HepG2 (cell line): ENCODE data around the gene SLC39A2. TPM values are rescaled to one million over a fixed set of nuclear protein-coding genes. Genes with fewer than 3 reads are reported as not detected.
A peak's percentile ranks its signal among the peaks of the same experiment; 100 is the strongest.

Source experiments
- BHLHE40 ChIP-seq: IDR thresholded peaks from 2 replicates; pipeline ENCODE4 v1.6.1; 2011; ENCODE audit warnings: low read length, improper control_type of control experiment
- BRCA1 ChIP-seq: sonication (generic); formaldehyde crosslinking; IDR thresholded peaks from 2 replicates; pipeline ENCODE4 v1.4.0; 2020; ENCODE audit warnings: missing genetic modification reagents
- CAMTA2 ChIP-seq: sonication (generic); formaldehyde crosslinking; IDR thresholded peaks from 2 replicates; pipeline ENCODE4 v1.4.0; 2020; ENCODE audit warnings: mild to moderate bottlenecking, missing genetic modification reagents, borderline replicate concordance
- ELF4 ChIP-seq: sonication (generic); formaldehyde crosslinking; IDR thresholded peaks from 2 replicates; pipeline ENCODE4 v1.5.0; 2020; ENCODE audit warnings: missing genetic modification reagents, mild to moderate bottlenecking, moderate library complexity, borderline replicate concordance
- HOMEZ ChIP-seq: IDR thresholded peaks from 2 replicates; pipeline ENCODE4 v1.6.1; 2016; ENCODE audit warnings: low read depth
- MNT ChIP-seq: fragments of 450-650 bp; IDR thresholded peaks from 2 replicates; pipeline ENCODE4 v1.6.1; 2016
- NR2F2 ChIP-seq: IDR thresholded peaks from 2 replicates; pipeline ENCODE4 v1.6.1; 2012; ENCODE audit warnings: low read depth, inconsistent platforms, borderline replicate concordance
- RBAK ChIP-seq: sonication (generic); formaldehyde crosslinking; IDR thresholded peaks from 2 replicates; pipeline ENCODE4 v1.5.1; 2020; ENCODE audit warnings: mild to moderate bottlenecking, missing genetic modification reagents
- RFX3 ChIP-seq: IDR thresholded peaks from 2 replicates; pipeline ENCODE4 v1.6.1; 2016; ENCODE audit warnings: missing biosample characterization, missing genetic modification reagents
- SIX4 ChIP-seq: sonication (generic); formaldehyde crosslinking; IDR thresholded peaks from 2 replicates; pipeline ENCODE4 v1.4.0; 2020; ENCODE audit warnings: missing genetic modification reagents
- SOX5 ChIP-seq: IDR thresholded peaks from 2 replicates; pipeline ENCODE4 v1.6.1; 2016; ENCODE audit warnings: borderline replicate concordance
- ZFP36L2 ChIP-seq: sonication (generic); formaldehyde crosslinking; IDR thresholded peaks from 2 replicates; pipeline ENCODE4 v1.4.0; 2020; ENCODE audit warnings: missing genetic modification reagents
- ZNF260 ChIP-seq: sonication (generic); formaldehyde crosslinking; IDR thresholded peaks from 2 replicates; pipeline ENCODE4 v1.4.0; 2020; ENCODE audit warnings: missing genetic modification reagents, low read depth, mild to moderate bottlenecking, borderline replicate concordance
- ZNF333 ChIP-seq: sonication (generic); formaldehyde crosslinking; IDR thresholded peaks from 2 replicates; pipeline ENCODE4 v1.4.0; 2020; ENCODE audit warnings: mild to moderate bottlenecking, missing genetic modification reagents, borderline replicate concordance
- ZNF776 ChIP-seq: sonication (generic); formaldehyde crosslinking; IDR thresholded peaks from 2 replicates; pipeline ENCODE4 v1.4.0; 2020; ENCODE audit warnings: mild to moderate bottlenecking, missing genetic modification reagents
- ZNF777 ChIP-seq: sonication (generic); formaldehyde crosslinking; IDR thresholded peaks from 2 replicates; pipeline ENCODE4 v1.4.0; 2020; ENCODE audit warnings: missing genetic modification reagents
- polyA plus RNA-seq, 8 experiments: library from polyadenylated mRNA; depleted of rRNA in 3 of 8; stranded (reverse) in 7 of 8; unstranded in 1 of 8; fragments of >200 nt; fragmentation: Illumina TruSeq in 4 of 8; extraction: Trizol in 4 of 8; gene quantifications; 2 replicates each; pipeline versions ENCODE4 v1.2.1 to v1.2.3, GENCODE V29; 2011 to 2016; ENCODE audit warnings: low read depth in 4 of 8, missing spikeins in 1 of 8, mixed read lengths in 1 of 8; ENCODE audit not compliant: insufficient read depth in 1 of 8
- total RNA-seq, 5 experiments: library from RNA; depleted of rRNA; stranded (reverse); fragments of >200 nt; fragmentation: Illumina TruSeq; extraction: Trizol; gene quantifications; 2 replicates each; pipeline ENCODE4 v1.2.3, GENCODE V29; 2016; ENCODE audit warnings: low read depth in 1 of 5
- TF ChIP-seq, protein P1 (sequence below): sonication (generic); formaldehyde crosslinking; IDR thresholded peaks from 2 replicates; pipeline ENCODE4 v1.4.0; 2020; ENCODE audit warnings: missing genetic modification reagents
- TF ChIP-seq, protein P2 (sequence below): sonication (generic); formaldehyde crosslinking; IDR thresholded peaks from 2 replicates; pipeline ENCODE4 v1.4.0; 2020; ENCODE audit warnings: missing genetic modification reagents
- TF ChIP-seq, protein P3 (sequence below): sonication (generic); formaldehyde crosslinking; IDR thresholded peaks from 2 replicates; pipeline ENCODE4 v1.8.1; 2022; ENCODE audit warnings: low read depth, mild to moderate bottlenecking, missing genetic modification reagents

Gene SLC39A2
- total and polyA plus RNA-seq, 2 of the 13 experiments (the other 11 are each of a cell fraction or from before 2014, with no cell fraction given) = 0.08 to 0.11 TPM

DNA sequence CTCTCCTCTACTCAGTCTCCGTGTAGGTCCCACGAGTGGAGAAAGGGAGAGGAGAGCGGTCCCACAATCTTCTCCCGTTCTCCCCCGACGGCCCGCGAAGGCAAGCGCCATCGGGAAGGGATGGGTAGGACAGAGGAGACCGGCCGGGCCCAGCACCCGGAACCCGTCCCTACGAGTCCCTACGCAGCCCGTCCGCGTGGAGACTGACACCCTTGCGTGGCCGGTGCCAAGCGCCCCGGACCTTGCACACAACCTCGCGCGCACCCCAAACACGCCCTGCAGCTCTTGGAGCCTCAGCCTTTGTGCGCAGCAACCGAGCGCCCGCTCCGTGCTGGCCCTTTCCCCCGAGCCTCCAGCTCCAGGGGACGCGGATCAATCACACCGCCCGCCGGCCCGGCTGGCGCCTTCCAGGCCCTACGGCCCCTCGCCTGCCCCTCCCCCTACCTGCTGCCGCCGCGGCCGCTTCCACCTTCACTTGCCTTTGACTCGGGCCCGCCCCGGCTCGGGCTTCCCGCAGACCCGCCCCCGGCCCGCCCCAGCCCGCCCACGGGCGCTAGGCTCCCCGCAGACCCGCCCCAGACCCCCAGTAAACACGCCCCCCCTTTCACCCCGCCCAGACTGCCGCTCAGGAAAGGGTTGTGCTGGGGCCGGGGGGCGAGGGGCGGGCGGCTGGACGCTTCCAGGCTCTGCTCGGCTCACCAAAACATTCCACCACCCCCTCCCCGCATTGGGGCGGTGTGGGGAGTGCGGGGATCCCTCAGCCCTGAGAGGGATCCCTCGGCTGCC is 25.7 kb downstream of the SLC39A2 start, which contains the start of gene NDRG2 (continued):
- TF ChIP-seq ZFP36L2 (CRISPR knock-in tag) = no peak
- peak; percentile 79 for TF ChIP-seq ZNF776
- TF ChIP-seq SIX4 (CRISPR knock-in tag) = 0 out of 2 replicates have a peak, but pooled peaks have one; percentile 20
- TF ChIP-seq MNT = no peak
- peak; percentile 20; the same call in 1 of the 2 replicates for TF ChIP-seq CAMTA2 (CRISPR knock-in tag)
- TF ChIP-seq, protein P1, sequence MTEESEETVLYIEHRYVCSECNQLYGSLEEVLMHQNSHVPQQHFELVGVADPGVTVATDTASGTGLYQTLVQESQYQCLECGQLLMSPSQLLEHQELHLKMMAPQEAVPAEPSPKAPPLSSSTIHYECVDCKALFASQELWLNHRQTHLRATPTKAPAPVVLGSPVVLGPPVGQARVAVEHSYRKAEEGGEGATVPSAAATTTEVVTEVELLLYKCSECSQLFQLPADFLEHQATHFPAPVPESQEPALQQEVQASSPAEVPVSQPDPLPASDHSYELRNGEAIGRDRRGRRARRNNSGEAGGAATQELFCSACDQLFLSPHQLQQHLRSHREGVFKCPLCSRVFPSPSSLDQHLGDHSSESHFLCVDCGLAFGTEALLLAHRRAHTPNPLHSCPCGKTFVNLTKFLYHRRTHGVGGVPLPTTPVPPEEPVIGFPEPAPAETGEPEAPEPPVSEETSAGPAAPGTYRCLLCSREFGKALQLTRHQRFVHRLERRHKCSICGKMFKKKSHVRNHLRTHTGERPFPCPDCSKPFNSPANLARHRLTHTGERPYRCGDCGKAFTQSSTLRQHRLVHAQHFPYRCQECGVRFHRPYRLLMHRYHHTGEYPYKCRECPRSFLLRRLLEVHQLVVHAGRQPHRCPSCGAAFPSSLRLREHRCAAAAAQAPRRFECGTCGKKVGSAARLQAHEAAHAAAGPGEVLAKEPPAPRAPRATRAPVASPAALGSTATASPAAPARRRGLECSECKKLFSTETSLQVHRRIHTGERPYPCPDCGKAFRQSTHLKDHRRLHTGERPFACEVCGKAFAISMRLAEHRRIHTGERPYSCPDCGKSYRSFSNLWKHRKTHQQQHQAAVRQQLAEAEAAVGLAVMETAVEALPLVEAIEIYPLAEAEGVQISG (CRISPR knock-in tag) = peak; percentile 69
- no peak for TF ChIP-seq BHLHE40
- TF ChIP-seq HOMEZ = no peak
- TF ChIP-seq NR2F2 = no peak
- peak; percentile 98 for TF ChIP-seq ZNF777 (CRISPR knock-in tag)
- TF ChIP-seq, protein P2, sequence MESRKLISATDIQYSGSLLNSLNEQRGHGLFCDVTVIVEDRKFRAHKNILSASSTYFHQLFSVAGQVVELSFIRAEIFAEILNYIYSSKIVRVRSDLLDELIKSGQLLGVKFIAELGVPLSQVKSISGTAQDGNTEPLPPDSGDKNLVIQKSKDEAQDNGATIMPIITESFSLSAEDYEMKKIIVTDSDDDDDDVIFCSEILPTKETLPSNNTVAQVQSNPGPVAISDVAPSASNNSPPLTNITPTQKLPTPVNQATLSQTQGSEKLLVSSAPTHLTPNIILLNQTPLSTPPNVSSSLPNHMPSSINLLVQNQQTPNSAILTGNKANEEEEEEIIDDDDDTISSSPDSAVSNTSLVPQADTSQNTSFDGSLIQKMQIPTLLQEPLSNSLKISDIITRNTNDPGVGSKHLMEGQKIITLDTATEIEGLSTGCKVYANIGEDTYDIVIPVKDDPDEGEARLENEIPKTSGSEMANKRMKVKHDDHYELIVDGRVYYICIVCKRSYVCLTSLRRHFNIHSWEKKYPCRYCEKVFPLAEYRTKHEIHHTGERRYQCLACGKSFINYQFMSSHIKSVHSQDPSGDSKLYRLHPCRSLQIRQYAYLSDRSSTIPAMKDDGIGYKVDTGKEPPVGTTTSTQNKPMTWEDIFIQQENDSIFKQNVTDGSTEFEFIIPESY (CRISPR knock-in tag) = no peak
- TF ChIP-seq RBAK (CRISPR knock-in tag) = no peak
- TF ChIP-seq ELF4 (CRISPR knock-in tag) = no peak
- 0 out of 2 replicates have a peak, but pooled peaks have one; percentile 22 for TF ChIP-seq RFX3 (CRISPR knock-in tag)
- TF ChIP-seq, protein P3, sequence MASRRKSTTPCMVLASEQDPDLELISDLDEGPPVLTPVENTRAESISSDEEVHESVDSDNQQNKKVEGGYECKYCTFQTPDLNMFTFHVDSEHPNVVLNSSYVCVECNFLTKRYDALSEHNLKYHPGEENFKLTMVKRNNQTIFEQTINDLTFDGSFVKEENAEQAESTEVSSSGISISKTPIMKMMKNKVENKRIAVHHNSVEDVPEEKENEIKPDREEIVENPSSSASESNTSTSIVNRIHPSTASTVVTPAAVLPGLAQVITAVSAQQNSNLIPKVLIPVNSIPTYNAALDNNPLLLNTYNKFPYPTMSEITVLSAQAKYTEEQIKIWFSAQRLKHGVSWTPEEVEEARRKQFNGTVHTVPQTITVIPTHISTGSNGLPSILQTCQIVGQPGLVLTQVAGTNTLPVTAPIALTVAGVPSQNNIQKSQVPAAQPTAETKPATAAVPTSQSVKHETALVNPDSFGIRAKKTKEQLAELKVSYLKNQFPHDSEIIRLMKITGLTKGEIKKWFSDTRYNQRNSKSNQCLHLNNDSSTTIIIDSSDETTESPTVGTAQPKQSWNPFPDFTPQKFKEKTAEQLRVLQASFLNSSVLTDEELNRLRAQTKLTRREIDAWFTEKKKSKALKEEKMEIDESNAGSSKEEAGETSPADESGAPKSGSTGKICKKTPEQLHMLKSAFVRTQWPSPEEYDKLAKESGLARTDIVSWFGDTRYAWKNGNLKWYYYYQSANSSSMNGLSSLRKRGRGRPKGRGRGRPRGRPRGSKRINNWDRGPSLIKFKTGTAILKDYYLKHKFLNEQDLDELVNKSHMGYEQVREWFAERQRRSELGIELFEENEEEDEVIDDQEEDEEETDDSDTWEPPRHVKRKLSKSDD (CRISPR knock-in tag) = 0 out of 2 replicates have a peak, but pooled peaks have one; percentile 44
- peak; percentile 94; the same call in 1 of the 2 replicates for TF ChIP-seq ZNF333
- no peak for TF ChIP-seq ZNF260 (CRISPR knock-in tag)
- 0 out of 2 replicates have a peak, but pooled peaks have one; percentile 78 for TF ChIP-seq BRCA1 (CRISPR knock-in tag)
- TF ChIP-seq SOX5 (CRISPR knock-in tag) = no peak
